Right ventricle myocardium superior (tissue), 1 donor: ENCODE data around the gene ESYT2. TPM values are rescaled to one million over a fixed set of nuclear protein-coding genes. Genes with fewer than 3 reads are reported as not detected.

Experiments
- ATAC-seq: fragments of 200-7000 bp; cut with Tn5 transposase; one replicate; pipeline ENCODE4 v1.9.1; 2020; ENCODE audit warnings: mild to moderate bottlenecking; ENCODE audit not compliant: poor library complexity
- DNase-seq: peaks from one replicate; pipeline ENCODE4 v3.0.0-alpha.2; 2020
- intact Hi-C: fragments of 100-400 bp; cut with DNase I; formaldehyde crosslinking; loops from one replicate; pipeline ENCODE4 v1.11.2; 2022
- total RNA-seq: library from RNA; stranded (reverse); fragmentation: NEBNext Ultra II Directional; extraction: Animal tissue kit (Norgen Biotek cat#: 25700); gene quantifications from one replicate; pipeline ENCODE4 v1.2.1, GENCODE V29; 2021
- donor health status: DM: no; HTN: yes; CAD: no; lungs with severe emphysema.

Gene ESYT2
- total RNA-seq, 1 donor from 2014 or later: 43.8 TPM

DNA sequence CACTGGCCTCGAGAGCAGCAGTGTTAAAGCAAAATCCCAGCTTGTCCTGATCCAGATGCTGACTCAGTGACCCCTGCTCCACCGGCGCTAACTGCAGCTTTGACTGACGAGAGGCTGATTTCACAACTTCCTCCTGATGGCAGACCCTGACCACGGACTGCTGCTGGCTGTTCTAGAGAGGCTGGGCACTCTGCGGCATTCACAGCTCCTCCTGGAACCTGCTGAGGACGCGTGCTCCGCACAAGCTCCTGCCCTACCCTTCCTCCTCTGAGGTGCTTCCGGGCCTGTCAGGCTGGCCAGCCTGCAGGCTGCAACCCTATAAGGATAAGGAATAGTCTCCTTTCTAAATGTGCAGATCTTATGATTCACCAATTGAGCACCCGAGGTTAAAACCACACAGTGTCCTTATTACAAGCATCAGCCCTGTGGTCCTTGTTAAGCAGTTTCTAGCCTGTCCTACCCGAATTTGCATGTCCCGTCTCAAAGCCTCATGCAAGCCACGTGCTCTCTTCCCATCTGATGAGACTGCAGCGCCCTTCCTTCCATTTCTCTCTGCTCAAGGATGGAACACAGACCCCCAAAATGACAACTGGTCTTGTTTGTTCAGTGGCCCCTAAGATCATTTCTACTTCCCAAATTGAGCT lies 89.2 kb downstream of the ESYT2 start:
- intact Hi-C loops: no loop called here
- ATAC-seq (peak; percentile 23), DNase-seq (peak; percentile 55)

DNA sequence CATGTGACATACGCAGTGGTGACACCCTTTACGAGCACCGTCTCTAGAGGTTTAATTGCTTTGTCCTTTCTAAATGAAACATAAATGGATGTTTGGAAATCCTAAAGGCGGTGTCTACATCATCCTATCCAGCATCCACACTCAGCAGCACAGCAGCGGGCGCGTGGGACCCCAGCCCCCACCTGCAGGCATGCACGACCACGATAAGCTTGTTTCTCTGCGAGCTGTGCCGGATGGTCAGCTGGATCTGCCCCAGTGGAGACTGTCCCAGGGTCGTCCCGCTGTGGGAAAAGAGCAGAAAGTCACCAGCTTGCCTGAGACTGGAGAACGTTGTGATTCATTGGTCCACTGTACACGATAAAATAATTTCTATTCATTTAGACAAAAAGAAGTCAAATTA lies 90.5 kb downstream of the ESYT2 start:
- intact Hi-C loops: no loop called here
- ATAC-seq (no peak), DNase-seq (no peak)

DNA sequence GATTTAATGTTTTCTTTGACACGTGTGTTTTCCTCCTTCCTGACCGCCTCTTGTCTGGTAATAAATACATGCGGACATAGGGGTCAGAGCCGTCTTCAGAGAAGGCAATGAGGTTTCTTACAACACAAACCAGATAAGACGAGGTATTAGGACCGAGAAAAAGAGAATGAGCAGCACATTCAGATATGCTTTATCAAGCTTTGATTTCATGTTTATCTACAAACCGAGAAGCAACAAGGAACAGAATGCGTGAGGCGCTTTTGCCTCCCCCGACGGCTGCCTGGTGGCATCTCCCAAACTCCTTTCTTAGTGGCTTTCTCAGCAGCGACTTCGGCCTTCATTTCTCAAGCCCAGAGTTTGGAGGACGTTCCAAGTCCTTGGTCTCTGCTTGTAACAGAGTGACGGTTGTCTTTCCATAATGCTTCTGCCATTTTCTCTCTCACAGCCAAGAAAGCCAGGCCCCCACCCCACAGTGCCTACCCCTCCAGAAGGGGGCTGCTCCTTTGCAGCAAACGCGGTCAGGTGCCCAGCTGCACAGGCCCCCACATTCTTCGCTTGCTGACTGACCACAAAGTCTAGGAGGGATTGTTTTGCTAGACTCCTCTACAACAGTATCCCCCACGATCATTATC lies 92.1 kb downstream of the ESYT2 start:
- ATAC-seq (no peak), DNase-seq (no peak)
- intact Hi-C loops: no loop called here

DNA sequence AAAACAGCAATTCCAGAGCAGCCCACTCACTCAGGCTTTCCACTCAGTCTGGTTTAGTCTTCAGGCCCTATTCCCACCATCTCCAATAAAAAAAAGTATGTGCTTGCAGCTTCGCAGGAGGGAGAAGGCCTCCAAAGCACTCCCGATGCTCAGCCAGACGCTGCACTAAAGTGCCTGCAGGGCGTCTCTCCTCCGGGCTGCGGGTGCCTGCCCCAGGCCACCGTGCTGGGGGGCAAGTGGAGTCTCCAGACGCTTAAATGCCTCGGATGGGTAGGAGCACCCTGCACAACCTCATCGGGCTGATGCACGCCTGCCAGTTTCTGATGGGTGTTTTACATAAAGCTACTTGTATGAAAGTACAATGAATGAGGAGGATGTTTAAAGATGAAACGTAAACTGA lies 93.4 kb downstream of the ESYT2 start:
- DNase-seq (no peak), ATAC-seq (no peak)
- intact Hi-C loops: no loop called here

DNA sequence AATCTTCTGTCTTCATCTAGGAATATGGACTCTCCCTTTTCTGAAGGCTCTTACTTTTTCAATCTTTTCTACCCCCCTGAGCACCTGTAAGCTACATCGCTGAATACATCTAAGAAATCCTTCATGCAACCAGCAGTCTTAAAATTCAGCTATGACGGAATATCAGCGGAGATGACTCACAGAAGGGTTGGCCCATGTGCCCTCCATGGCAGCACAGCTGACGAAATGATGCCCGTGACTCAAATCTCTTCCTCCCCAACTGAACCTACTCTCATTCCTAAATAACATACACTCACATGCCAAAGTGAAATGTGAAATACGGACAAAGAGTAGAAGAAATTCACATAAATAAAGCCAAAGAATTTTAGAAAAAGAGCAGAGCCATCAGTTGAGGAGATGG lies 94.4 kb downstream of the ESYT2 start:
- ATAC-seq (no peak), DNase-seq (no peak)
- intact Hi-C loops: no loop called here

DNA sequence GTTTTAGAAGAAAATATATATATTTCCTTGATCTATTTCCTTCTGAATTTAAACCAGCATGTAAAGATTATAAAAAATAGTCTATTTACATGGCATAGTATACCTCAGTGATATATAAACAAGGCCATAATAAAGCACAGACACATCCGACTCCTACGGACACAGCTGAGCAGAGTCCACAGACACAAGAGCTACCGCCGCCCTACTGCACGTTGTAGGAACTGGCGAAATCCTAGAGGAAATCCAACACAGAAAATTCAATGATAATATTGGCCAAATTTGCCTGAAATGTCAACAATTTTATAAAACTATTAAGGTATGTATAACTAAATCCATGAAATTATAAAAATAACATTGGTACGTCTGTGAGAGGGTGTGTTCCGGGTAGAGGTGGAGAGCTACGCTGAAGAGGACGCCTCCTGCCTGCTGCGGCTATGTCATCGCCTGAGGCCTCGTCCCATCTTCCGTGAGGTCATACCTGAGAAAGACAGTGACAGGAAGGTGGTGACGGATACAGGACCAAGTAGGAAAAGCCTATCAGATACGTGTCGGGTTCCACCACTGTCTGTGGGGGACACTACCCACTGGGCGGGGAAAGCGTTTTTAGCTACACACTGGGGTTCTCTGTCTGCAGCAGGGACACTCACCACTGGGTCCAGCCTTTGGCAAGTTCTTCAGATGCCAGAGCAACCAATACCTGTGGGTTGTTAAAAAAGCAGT lies 95.4 kb downstream of the ESYT2 start:
- DNase-seq (no peak), ATAC-seq (no peak)
- intact Hi-C loops: no loop called here

DNA sequence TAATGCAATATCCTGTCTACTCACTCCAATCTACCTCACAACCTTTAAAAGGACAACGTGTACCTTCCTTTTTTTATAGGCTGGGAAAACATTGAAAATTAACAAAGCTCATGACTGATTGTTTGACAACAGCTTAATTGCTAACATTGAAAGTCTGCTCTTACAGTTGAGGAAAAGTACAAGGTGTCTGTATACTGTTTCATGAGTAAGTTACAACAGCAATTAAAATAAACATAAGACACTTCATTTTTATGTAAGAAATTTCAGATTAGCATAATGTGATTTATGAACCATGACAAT lies 96.1 kb downstream of the ESYT2 start:
- intact Hi-C loops: no loop called here

DNA sequence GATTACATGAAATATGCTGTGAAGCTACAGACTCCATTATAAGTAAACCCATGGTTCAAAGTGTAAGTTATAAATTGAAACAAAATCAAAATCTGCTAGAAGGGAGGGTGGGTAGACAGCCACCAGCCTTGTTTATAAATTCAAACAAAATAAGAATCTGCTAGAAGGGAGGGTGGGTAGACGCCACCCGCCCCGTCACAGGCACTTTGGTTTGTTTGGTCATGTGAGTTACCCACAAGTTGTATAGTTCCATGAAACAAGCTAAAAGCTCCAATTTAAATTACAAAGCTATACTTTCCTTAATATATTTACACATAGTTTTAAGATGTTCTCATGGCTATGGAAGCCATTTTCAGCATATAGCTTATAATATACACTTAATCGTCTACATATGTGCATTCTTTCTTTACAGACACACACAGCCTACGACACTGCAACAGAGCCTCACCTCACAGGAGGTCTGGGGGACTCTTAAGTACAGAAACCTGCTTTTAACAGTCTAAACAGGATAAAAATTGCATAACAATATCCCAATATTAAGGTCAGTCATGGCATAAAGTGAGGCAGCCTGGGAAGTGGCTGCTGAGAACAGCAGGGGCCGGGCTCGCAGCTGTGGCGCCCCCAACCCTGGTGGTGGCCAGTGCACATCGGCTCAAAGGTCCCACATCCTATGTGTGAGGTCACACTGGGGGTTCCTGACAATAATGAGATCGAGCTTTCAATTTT lies 96.7 kb downstream of the ESYT2 start:
- ATAC-seq (no peak), DNase-seq (no peak)
- intact Hi-C loops: no loop called here

More for the DNA sequence above, 96.1 kb downstream of the ESYT2 start:
- DNase-seq (no peak), ATAC-seq (no peak)

DNA sequence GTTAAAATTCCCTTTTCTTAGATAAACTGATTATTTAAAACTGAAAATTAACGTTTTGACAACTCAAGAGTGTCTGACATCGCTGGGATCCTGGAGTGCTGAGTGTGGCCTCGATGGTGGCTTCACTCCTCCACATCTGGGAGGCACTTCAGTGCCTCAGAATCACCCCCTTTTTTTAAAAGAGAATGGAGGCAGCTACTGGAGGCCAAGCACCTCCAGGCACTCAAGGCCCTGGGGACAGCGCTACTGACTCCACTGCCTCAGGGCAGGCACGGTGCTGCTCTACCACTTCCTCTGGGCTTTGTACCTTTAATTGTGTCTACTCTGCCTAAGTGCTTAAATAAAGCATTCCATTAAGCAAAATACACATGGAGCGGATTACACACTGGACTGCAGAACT lies 97.5 kb downstream of the ESYT2 start:
- DNase-seq: no peak
- no peak for ATAC-seq
- intact Hi-C loops: no loop called here

DNA sequence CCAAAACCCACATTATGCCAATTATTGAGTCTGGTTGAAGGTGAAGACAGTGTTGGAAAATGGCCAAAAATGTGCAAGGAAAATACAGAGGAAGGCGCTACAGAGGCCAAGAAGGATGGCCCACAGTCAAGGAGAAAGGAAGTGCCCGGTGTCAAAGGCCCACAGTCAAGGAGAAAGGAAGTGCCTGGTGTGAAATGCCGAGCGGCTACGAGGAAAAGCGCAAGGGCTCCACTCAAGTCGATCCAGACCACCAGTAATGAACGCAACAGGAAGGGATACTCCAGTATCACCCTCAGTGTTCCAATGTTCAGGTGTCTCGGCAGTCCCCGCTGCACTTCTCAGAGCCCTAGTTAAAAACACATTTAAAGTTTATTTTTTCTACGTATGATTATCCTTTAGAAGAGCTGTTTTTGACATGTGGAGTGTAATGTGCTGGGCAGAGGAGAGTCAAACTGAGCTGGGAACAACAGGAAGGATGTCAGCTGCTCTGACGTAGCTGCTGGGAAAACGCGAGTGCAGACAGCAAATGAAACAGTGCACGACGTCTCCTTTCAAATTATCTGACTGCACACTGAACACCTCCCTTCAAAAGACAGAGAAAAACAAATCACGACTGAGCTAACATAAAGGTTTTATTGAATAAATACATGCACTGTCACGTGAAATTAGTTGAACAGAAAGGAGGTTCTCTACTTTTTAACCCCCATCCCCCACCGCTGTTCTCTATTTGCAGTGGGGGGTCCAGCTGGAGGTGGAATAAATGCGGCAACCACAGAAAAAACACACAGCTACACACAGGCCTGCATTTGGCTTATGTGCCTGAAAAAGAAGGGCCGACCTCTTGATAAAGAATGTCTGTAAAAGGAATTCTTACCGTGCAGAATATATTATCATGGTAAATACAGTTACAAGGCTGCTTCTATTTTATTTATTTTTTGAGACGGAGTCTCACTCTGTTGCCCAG lies 98.6 kb downstream of the ESYT2 start:
- ATAC-seq: no peak
- intact Hi-C loops: no loop called here

DNA sequence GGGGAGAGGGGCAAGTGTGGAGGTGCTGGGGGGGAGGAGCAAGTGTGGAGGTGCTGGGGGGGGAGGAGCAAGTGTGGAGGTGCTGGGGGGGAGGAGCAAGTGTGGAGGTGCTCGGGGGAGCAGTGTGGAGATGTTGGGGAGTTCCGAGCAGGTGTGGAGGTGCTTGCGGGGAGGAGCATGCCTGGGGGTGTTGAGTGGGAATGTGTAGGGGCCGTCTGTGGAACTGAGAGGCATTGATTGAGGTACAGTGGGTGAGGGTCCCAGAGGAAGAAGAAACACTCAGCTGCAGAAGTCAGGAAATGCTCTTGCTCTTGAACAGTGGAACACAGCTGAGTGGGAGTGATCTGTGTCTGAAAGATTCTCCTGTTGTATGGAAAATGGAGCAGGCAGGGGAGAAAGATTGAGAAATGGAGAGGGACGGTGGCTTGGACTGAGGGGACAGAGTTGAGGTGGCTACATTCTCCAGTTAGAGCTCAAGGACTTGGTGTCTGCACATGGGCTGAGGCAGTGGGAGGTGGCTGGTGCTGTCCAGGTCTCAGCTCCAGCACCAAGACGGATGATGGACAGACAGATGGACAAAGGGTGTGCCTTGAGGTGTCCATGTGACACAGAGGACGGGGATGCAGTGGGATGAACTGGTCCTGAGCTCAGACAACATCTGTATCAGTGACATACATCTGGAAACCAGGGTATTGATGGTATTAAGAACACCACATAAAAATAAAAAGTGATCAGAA lies 99.5 kb downstream of the ESYT2 start:
- no peak for ATAC-seq
- DNase-seq: no peak
- intact Hi-C loops: no loop called here

More for the DNA sequence above, 98.6 kb downstream of the ESYT2 start:
- DNase-seq: no peak

DNA sequence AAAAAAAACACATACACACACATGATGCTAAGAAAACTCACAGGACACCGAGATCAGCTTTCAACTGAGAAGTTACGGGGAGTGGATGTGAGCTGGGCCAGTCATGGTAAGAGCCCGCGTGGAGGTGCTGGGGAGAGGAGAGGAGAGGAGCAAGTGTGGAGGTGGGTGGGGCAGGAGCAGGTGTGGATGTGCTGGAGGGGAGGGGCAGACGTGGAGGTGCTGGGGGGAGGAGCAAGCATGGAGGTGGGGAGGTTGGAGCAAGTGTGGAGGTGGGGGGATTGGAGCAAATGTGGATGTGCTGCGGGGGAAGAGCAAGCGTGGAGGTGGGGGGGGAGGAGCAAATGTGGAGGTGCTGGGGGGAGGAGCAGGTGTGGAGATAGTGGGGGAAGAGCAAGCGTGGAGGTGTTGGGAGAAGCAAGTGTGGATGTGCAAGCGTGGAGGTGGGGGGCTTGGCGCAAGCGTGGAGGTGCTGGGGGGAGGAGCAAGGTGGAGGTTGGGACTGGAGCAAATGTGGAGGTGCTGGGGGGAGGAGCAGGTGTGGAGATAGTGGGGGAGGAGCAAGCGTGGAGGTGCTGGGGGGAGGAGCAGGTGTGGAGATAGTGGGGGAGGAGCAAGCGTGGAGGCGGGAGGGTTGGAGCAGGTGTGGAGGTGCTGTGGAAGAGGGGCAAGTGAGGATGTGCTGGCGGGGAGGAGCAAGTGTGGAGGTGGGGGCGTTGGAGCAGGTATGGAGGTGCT lies 100.2 kb downstream of the ESYT2 start:
- DNase-seq (no peak), ATAC-seq (no peak)
- intact Hi-C loops: no loop called here

DNA sequence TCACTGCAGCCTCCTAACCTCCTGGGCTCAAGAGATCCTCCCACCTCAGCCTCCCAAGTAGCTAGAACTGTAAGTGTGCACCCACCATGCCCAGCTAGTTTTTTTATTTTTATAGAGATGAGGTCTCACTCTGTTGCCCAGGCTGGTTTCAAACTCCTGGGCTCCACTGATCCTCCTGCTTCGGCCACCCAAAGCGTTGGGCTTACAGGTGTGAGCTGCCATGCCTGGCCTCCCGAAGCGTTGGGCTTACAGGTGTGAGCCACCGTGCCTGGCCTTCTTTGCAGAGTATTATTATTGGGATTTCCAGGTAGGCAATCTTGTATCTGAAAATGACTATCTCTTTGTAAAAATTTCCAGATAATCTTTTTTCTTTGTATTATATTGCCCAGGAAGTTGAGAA lies 101.6 kb downstream of the ESYT2 start:
- no peak for ATAC-seq
- intact Hi-C loops: no loop called here

DNA sequence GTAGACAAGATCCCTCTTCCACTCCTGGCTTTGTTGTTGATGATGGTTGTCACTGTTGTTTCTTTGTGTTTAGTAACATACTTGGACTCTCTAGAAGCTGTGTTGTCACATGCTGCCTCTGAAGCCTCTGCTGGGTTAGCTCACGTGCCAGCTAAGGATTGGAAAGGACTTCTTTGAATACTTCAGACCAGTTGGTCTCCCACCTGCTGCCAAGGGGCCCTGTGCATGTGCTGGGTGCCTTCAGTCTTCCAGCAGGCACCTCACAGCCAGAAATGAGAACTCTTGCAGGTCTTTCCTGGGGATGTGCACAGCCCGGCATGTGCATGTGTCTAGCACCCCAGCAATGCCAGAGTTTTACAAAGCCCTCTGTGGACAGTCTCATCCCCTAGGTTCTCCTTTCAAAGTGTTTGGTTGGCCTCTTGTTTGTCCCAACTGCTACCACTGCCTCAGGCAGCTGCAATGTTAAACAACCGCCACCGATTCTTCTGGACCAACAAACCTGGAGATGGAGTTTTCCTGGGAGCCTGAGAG lies 103.0 kb downstream of the ESYT2 start:
- intact Hi-C loops: no loop called here
- DNase-seq (no peak), ATAC-seq (no peak)

More for the DNA sequence above, 101.6 kb downstream of the ESYT2 start:
- DNase-seq: no peak

DNA sequence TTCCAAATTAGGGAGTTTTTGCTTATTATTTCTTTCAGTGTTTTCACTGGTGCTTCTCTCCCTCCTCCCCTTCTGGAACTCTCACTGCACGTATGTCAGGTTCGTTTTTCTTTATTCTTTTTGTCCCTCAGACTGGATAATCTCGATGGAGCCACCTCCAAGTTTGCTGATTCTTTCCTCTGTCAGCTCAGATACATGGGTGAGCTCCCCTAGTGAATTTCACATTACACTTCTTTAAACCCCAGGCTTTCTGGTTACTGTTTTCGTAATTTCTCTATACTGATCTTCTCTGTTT lies 103.9 kb downstream of the ESYT2 start:
- ATAC-seq: no peak
- intact Hi-C loops: no loop called here
- no peak for DNase-seq

DNA sequence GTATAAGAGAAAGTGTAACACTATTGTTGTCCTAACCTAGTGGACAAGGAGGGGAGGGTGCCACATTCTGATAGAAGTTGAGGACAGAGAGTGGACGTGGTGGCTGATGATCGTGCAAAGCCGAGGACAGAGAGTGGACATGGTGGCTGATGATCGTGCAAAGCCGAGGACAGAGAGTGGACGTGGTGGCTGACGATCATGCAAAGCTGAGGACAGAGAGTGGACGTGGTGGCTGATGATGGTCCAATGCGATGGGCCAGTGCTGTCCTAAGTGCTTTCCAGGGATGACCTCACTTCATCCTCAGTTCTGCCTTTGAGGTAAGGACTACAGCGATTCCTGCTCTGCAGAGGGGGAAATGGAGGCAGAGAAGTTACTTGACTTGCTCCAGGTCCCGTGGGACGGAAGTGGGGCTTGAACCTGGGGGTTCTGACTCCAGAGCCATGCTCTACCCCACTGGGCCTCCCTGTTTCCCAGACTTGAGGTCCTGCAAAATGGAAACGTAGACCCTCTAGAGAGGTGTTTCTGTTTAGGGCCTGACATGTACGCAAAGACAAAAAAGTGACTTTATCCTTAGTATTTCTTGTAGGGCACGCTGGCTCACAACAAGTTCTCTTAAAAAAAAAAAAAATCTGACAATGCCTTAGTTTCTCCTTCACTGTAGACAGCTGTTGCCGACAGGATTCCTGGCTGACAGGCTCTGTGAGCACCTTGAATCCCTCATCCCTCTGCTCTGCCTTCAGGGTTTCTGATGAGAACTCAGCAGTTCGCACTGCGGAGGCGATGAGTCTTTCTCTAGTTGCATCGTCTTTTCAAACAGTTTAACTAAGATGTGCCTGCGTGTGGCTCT lies 104.4 kb downstream of the ESYT2 start:
- intact Hi-C loops: no loop called here
- DNase-seq (no peak), ATAC-seq (no peak)
